Subcutaneous adipose tissue (tissue), 4 donors: ENCODE data around the gene FAM219A. TPM values are rescaled to one million over a fixed set of nuclear protein-coding genes. Genes with fewer than 3 reads are reported as not detected.

Source experiments
- total RNA-seq, 4 donors: library from RNA; depleted of rRNA; stranded (reverse); fragments of >200 nt; gene quantifications; one replicate each; pipeline ENCODE4 v1.1.0, GENCODE V29; 2016
- TF ChIP-seq, protein P1 (sequence below): fragments of 450-650 bp; IDR thresholded peaks from one replicate; pipeline ENCODE4 v1.5.1; 2016; ENCODE audit warnings: low read depth, mild to moderate bottlenecking, control low read depth, antibody characterized with exemption, moderate library complexity

The FAM219A gene
- total RNA-seq, 4 donors from 2014 or later = 5.1 to 13.9 (median 7.9) TPM

DNA sequence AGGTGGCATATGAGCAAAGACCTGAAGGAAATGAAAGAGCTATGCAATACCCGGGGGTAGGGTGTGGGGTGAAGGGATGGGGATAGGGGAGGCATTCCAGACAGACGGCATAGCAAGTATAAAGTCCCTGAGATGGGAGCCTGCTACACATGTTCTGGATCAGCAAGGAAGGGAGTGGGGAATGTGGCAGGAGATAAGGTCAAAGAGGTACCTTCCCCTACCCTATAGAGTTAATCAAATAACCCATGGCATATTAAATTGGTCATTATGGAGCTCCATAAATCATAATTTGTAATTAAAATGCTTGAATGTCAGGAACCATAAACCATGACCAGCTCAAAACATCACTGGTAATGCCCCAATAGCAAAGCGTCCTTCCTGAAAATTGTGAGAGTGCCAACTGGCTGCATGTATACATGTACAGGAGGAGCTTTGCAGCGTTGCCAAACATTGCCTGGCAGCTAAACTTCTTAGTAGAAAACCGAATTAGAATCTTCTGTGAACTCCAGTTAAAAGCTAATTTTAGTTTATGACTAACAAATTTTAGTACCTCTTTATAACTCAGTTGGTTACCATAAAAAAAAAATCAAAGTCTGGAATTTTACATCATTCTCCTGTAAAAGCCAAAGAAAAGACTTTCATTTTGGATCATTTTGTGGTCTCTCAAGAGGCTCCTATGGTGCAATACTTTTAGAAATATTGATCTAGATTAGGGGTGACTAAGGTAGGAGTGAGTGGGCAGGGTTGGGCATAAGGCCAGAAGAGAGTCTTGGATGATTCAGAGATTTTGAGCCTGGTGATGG, 4.9 kb upstream of the FAM219A start:
- TF ChIP-seq, protein P1, sequence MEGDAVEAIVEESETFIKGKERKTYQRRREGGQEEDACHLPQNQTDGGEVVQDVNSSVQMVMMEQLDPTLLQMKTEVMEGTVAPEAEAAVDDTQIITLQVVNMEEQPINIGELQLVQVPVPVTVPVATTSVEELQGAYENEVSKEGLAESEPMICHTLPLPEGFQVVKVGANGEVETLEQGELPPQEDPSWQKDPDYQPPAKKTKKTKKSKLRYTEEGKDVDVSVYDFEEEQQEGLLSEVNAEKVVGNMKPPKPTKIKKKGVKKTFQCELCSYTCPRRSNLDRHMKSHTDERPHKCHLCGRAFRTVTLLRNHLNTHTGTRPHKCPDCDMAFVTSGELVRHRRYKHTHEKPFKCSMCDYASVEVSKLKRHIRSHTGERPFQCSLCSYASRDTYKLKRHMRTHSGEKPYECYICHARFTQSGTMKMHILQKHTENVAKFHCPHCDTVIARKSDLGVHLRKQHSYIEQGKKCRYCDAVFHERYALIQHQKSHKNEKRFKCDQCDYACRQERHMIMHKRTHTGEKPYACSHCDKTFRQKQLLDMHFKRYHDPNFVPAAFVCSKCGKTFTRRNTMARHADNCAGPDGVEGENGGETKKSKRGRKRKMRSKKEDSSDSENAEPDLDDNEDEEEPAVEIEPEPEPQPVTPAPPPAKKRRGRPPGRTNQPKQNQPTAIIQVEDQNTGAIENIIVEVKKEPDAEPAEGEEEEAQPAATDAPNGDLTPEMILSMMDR = no peak

DNA sequence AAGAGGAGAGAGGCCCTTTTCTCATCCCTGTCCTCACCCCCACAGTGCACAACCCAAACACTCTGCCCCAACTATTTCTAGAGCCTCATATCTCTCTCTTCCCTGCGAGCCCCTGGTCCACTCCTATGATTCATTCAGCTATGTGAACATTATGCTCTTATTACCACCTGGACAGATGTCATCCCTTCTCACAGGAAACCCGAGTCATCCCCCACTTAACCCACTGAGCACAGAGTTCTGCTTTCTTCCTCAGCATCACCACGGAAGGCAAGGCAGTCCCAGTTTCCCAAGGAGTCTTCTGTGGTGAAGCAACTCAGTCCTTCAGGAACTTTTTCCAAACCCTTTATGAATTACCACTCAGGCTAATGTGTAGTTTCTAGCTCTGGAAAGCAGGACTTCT, 1.6 kb upstream of the FAM219A start:
- TF ChIP-seq, protein P1 = no peak

DNA sequence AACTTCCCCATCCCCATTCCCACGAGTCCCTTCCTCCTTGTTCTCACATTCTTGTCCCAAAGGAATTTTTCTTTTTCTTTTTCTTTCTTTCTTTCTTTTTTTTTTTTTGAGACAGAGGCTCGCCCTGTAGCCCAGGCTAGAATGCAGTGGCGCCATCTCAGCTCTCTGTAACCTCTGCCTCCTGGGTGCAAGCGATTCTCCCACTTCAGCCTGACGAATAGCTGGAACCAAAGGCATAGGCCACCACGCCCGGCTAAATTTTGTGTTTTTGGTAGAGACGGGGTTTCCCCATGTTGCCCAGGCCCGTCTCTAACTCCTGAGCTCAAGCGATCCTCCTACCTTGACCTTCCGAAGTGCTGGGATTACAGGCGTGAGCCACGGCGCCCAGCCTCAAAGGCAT, 986 bp upstream of the FAM219A start:
- TF ChIP-seq, protein P1 = no peak

DNA sequence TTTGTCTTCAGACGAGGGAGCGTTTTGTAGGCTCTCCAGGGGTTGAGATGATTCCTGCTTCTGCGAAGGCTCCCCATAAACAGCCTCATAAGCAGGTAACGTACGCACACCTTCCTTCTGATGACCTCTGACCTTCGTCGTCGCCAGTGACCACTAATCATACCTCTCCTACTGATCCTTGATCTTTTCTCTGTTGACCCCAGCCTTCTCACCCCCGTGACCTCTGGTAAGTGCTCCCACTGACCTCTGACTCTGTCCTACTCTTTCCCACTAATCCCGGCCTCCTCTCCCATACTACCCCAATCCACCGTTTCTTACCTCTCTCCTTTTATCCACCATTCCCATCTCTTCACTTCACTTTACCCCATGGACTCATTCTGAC, 580 bp upstream of the FAM219A start:
- TF ChIP-seq, protein P1 = no peak

GRCh38 chr9:34457266-34458012, 931 bp downstream of the FAM219A start:
- TF ChIP-seq, protein P1 = no peak

DNA sequence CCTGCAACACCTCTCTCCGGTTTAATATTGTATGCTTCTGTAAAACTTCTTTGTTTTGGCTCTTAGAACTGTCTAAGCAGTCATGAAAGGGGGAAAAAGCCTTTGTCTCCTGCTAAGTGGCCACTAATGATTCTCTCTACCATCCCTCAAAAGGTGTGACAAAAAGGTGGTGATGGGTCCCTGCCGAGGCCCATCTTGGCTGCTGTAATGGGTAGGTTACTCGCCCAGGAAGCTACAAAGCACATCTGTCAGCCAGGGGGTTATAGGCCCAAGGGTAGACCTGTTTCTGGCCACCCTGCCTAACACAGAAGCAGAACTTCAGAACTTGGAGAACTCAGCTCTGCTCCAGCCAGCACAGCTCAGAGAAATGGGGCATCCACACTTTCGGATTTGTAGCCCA, 1.6 kb downstream of the FAM219A start:
- TF ChIP-seq, protein P1 = no peak

GRCh38 chr9:34456151-34456550, 2.2 kb downstream of the FAM219A start:
- TF ChIP-seq, protein P1 = no peak
